Stimulated activated CD8-positive, alpha-beta memory T cell treated with anti-CD3 and anti-CD28 coated beads, Interleukin-7, amount 100 ng/mL, for 24 hours (primary cell): Measurements from ENCODE around the gene MRPL30.
"Not testable (repeated sequence)": the region's sequence is repeated elsewhere in the genome, so short reads cannot be mapped to it uniquely, and the experiment has no call there.

ENCODE experiments used
- DNase-seq: peaks from one replicate; pipeline ENCODE4 v3.0.0-alpha.2; 2020; ENCODE audit warnings: low read depth

Gene MRPL30

DNA sequence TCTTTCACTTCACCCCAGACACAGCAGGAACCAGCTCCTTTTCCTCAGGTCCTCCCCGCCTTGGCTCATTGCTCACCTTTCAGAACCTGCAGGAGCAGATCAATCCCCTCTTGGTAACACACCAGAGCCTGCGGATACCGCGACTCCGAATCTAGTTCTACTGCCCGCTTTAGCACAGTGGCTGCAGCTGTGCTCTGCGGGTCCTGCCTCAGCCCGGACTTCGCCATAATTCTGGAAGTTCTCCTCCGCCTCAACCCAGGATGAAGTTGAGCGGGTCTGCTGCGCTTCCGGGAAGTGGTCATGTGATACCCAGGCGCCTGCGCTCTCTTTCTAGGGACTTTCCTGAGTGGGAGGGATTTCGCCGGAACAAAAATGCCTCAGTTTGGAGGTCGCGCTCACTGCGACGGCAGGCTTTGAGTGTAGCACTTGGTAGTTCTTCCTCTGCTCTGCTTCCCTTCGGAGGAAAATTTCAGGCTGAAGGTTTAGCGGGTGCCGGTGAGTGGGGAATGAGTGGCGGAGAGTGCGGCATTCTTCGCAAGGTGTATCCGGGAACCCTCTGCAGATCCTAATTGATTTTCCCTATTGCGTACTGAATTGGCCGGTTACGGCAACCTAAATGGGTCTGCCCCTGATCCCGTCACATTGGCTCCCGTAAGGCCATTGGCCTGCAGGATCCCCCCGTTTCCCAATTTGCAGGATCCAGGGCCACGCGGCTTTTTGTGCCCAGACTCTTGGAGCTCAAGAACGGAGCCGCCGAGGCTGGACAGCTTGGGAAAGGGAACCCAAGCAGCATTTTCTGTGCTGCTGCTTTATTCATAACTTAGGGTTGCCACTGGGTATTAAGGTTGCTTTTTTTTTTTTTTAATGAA lies at the start of gene MRPL30, which contains the start of gene MITD1:
Gene MRPL30, plus strand, starts transcription at position 430 of the 869 bp plus-strand sequence. CDS start 5,020 bp downstream, outside the sequence.
Gene MITD1, minus strand, starts transcription at position 304 of the 869 bp plus-strand sequence. Its CDS starts 77 bp downstream, at position 227.
- peak; percentile 80 for DNase-seq

DNA sequence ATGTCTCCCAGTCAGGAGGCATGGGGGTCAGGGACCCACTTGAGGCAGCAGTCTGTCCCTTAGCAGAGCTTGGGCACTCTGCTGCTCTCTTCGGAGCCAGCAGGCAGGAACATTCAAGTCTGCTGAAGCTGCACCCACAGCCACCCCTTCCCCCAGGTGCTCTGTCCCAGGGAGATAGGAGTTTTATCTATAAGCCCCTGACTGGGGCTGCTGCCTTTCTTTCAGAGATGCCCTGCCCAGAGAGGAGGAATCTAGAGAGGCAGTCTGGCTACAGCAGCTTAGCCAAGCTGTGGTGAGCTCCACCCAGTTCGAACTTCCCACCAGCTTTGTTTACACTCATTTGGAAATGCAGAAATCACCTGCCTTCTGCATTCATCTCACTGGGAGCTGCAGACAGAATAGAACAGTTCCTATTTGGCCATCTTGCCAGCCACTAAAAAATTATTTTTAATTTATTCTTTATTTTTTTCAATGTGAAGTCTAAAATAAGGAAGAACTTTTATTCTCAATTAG lies 45.9 kb upstream of the MRPL30 start:
- DNase-seq: not testable (repeated sequence)

DNA sequence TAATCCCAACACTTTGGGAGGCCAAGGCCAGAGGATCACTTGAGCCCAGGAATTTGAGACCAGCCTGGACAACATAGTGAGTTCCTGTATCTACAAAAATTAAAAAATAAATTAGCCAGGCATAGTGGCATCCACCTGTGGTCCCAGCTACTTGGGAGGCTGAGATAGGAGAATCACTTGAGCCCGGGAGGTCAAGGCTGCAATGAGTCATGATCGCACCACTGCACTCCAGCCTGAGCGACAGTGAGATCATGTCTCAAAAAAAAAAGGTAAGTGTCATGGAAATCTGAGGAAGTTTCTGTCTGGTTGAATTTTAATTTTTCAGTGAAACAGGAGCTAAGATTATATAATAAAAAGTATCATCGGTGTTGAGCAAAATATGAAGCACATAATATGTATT lies 42.0 kb upstream of the MRPL30 start:
- DNase-seq: no peak

DNA sequence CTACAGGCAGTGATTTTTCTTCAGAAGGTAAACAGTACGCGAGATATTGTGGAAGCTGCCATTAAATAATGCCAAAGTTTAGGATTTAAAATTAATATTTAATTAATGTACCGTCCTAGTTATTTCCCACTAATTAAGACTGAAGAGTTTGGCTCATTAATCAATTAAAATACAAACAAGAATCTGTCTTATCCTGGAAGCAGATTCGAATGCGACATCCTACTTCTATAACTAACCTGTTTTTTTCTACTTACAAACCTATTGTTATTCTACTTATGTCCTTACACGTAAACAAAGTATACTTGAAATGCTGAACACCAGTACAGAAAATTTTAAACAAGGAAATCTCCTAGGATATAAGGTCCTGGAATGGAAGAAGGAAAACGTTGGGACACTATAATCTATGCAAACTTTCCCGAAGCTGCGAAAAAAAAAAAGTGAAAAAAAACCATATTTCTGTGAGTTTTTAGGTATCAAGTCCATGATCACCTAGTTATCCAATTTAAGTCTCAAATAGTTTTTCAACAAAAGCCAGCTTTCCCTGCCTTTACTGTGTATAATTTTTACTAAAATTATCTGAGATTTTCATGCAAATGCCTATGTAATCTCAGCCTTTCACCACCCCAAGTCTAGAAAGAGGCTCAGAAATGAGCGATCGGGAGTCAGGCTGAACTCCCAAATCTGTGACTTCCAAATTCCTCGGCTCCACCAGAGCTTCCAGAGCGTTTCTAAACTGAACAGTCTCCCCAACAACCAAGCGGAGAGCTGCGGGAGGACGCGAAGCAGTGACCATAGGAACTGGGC lies 40.7 kb upstream of the MRPL30 start:
- no peak for DNase-seq

DNA sequence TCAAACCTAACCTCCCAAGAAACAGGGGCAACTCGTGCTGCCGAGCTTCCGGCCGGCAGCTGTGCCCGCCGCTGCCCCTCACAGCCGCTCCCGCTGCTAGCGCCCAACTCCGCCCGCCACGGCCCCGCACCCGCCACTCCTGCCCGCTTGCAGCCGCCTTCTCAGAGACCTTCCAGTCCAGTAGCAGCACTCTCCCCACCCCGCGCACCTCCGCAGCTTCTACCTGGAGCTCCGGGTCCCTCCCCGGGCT lies 40.2 kb upstream of the MRPL30 start:
- DNase-seq: no peak

DNA sequence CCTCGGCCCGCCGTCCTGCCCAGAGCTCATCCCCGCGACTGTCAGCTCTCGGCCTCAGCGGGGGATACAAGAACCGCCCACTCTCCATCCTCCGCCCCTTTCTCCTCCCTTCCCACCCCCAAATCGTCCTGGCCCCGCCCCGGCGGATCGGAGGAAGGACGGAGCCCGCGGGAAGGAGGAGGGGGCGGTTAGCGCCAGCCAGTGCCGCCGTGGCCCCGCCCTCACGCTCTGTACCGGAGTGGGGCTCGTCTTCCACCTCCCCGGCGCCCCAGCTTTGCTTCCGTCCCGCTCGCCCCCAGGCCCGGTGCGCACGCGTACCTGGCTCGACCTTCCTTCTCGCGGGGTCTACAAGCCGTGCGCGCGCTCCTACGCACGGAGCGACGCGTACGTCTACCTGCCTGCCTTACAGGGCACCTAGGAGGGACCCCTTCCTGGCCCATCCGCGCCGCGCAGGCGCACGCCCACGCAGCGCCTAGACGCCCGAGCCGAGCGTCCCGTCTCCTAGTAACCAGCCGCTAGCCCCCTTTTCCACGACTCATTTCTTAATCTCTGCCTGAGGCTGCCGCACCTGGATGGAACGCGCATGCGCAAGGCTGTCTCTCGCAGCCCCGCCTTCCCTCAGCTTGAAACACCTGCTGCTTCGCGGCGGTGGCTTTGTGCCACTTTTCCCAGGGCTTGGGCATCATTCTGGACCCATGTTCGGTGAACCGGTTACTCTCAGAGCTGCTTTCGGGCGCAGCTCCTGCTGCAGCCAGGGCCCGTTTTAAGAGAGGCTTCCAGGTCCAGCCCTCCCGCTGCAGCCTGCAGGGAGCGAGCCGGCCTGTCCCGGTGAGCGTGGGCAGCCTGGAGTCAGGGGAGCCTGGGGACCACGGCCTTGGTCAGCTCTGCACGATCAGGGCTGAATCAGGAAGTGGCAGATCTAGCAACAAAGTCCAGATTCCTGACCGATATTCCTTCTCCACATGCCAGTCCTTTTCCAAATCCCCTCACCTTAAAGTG lies 39.6 kb upstream of the MRPL30 start, which contains the start of gene C2orf15:
Gene C2orf15, plus strand, starts transcription at position 598 of the 999 bp plus-strand sequence. CDS start 8,852 bp downstream, outside the sequence.
- peak; percentile 92 for DNase-seq

DNA sequence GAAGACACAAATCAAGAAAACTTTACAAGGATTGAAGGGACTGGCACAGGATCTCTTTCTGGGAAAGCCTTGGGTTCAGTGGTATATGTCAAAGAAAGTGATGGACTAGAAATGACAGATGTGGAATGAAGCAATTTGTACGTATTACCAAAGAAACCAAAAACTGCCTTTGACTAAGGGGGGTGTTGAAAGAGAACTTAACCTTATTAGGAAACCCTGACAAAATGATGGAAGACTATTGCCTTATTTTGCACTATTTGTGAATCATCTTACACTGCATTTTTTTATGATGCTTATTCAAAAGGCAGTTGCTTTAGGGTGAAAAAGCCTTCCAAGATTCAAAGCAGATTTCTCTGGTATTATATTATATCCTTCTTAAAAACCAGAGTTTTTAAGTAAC lies 30.3 kb upstream of the MRPL30 start:
- no peak for DNase-seq

DNA sequence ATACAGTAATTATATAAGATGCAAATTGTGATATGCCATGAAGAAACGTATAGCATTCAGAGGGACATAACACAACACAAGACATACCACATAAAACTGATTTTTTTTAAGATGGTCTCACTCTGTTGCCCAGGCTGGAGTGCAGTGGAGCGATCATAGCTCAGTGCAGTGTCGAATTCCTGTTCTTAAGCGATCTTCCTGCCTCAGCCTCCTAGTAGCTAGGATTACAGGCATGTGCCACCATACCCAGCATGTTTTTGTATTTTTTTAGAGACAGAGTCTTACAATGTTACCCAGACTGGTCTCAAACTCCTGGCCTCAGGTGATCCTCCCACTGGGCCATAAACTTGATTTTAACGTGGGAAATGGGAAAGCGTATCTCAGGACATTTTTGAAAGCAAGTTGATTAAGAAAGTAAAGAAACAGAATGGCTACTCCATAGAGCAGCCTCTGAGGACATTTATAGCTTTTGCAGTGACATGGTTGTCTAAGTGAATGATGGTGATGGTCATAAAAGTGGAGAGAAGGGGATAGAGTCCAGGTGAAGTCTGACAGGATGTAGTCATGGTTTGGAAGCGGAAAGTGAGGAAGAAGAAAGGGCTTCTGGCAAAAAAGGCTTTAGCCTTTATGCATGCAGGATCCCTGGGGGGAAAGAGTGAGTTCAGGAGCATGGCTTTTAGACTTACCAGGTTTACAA lies 28.6 kb upstream of the MRPL30 start:
- DNase-seq: no peak

DNA sequence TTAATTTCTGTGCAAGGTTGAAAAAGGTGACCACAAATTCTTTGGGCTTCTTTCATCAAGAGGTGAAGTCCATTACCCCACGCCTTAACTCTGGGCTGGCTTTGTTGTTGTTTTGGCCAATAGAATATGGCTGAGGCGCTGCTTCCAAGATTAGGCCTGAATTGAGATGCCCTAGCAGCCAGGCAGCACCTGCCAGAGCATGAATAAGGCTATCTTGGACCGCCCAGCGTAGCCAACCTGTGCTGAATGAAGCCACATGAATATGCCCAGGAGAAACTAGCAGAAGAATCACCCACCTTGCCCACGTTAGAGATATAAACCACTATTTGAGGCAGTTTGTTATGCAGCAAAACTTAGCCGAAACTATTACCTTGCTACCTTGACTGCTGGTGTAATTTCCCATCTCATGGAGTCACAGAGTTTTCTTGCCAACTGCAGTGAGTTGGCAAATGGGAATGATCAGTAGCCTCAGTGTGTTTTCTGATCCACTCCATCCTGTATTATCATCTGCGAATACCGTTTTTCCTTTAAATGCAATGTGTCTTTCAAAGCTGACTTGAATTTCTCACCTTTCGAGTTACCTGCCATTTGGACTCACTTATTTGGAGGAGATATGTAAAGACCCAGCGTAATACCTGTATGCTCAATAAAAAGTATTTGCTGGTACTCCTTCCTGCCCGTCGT lies 26.9 kb upstream of the MRPL30 start:
- no peak for DNase-seq

DNA sequence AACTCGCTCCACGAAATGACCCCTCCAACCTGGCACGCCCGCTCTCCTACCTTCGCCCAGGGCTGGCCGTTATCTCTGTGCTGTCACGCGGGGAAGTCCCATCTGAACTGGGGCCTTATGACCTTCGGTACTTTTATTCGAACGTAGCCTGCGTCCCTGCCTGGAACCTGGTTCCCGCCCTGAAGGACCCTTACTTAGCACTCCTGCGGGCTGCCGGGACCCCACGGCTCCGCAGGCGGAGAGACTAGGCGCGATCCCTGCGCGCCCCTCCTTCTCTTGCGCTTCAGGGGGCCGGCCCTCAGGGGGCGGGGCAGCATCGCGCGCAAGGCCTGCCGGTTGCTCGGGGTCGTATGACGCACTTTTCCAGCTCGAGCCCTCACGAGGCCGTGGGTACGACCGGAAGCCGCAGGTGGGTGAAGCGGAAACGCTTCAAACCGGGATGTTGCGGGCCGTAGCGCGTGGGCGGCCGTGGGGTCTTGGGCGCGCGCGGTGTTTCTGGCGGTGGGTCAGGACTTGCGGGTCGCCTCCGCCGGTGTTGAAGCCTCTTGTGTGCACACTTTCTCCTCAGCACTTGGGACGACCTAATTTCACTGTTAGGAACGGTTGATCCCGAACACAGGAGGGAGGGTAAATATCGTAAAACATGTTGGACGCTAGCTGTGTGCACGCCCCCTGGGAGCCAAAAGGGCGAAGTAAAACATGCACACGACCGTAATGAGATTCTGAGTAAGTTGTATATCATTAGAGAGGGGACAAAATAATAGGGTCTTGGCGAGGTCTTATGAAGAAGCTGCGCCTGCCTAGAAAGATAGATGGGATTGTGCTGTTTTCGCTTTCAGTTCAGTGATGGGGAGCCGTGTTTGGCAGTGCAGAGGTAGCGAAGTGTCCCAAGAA lies 26.1 kb upstream of the MRPL30 start, which contains the start of the genes LIPT1 and TSGA10:
Gene LIPT1, plus strand, starts transcription at position 325 of the 894 bp plus-strand sequence. CDS start 6,991 bp downstream, outside the sequence.
Gene TSGA10, minus strand, starts transcription at position 300 of the 894 bp plus-strand sequence. CDS start 45,503 bp downstream, outside the sequence.
- peak; percentile 88 for DNase-seq

DNA sequence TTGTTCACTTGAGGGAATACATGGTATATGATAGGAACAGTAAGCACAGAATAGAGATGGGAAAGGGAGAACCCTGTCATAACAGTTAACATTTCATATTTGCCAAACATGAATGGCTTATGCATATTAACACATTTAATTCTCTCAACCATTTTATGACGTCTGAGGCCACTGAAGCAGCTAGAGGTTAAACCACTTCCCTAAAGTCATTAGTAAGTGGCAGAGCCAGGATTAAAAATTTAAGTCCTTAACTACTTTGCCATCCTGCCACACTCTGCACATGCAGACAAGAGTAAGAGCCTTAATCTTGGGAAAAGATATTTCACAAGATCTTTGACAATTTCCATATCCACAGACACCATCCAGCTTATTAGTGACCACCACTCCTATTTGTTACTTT lies 24.1 kb upstream of the MRPL30 start:
- no peak for DNase-seq

DNA sequence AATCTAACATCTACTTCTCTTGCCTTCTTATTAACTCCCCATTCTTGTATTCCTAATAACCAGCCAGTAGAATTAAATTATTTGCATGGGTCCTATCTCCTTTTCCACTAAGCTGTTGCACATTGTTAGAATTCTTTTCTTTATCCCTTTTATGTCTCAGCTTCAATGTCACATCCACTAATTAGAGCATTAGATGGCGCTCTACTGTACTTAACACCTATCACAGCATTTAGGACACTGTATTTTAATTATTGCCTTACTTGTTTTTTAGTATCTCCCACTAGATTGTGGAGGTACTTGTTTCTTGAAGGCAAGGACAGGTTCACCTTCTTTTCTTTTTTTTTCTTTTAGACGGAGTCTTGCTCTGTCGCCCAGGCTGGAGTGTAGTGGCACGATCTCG lies 22.4 kb upstream of the MRPL30 start:
- DNase-seq: no peak

DNA sequence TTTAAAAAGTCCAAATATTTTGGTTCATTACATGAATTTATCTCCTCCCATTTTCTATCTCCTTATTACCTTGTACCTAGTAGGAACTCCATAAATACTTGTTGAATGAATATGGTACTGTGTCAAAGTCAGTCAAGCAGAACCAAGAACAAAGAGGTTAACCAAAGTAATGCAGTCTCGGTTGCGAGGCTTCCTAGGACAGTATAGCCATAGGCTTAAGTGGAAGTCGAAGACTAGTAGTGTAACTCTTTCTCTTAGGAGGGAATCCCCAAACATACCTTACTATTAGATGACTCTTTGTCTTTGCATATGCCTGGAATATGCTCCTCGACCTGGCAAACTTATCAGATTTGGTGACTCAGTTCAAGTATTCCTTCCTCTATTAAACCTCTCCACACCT lies 21.4 kb upstream of the MRPL30 start:
- no peak for DNase-seq

DNA sequence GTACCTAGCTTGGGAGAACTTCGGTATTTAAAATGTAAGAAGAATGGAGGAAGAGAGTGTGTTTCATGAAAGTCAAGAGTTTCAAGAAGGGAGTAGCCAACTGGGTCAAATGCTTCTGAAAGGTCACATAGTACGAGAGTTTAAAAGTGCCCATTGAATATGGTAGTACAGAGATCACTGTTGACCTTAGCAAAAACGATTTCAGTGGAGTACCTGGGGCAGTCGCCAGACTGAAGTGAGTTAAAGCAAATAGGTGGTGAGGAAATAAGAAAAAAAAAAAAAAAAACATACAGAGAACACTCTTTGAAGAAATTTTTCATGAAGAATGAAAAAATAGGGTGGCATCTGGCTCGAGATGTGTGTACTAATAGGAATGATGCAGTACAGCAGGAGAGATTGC lies 14.8 kb upstream of the MRPL30 start:
- no peak for DNase-seq

DNA sequence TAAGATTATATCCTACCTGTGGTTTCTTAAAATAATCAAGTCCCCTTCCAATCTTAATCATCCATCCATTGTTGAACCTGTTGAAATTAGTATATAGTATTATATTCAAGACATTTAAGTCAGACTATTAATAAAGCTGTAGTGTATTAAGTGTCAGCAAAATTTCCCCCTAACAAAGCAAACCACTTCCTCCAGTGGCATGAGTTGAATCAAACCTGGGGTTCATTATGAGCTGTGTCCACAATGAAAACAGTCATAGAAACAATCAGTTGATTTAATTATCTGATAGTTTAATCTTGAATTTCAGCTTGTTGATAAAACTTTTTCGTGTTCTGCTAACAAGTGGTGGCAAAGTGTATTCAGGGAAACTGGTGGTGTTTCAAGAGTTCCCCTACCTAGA lies 11.4 kb upstream of the MRPL30 start:
- DNase-seq: no peak

DNA sequence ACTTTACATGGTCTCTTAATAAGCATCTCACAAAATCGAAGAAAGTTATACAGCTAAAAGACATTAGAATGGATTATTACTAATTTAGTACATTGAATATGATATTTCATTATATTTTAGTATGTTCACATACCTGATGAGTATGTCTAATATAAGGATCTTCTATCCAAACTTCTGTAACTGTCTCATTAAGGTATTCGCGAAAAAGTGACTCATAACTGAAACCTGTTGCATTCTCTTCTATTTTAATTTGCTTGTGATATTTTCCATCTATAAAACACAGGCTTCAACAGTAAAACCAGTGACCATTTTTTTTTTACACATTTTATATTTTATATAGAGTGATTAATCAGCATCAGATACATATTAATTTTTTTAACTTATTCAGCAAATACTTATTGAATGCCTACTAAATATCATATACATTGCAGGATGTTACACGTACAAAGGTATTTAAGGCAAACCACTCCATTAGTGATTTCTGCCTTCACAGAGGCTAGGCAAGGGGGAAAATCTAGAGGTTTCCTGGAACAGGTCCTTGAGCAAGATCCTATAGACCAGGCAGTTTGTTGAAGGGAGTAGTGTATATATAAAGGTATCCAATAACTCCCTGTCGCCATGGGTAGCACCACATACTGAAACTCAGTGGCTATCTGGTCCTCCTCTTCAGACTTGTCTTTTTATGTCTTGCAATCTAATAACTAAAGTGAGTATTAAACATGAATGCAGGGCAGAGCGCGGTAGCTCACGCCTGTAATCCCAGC lies 9.4 kb upstream of the MRPL30 start:
- no peak for DNase-seq

DNA sequence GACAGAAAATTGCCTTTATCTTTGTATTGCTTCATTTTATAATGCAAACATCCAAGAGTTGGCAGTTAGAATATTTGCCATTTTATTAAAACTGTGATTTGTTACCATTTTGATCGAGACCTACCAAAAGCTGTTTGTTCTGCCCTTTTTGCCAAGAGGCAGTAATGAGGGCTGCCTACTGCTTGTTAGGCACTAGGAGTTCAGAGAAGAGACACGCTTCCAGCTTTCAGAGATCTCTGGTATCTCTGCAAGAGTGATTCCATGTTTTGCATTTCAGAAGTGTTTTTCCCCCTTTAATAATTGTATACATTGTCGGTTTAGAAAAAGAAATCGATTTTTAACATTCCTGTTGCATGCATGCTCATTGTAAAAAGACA lies 628 bp downstream of the MRPL30 start:
- no peak for DNase-seq

DNA sequence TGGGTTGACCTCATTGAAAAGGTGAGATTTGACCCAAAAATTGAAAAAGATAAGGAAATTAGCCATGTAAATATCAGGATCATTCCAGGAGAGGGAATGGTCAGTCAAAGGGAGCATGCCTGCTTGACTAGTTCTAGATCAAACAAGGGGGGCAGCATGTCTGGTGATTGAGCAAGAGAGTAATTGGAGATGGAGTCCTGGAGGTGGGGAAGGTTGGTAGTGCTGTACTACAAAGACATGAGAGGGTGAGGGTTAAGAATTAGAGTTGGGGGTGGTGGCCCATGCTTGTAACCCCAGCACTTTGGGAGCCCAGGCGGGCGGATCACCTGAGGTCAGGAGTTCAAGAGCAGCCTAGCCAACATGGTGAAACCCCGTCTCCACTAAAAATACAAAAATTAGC lies 2.0 kb downstream of the MRPL30 start:
- no peak for DNase-seq
